ENCODE measurements around the gene PCDHGA12.
"Not testable (repeated sequence)": the region's sequence is repeated elsewhere in the genome, so short reads cannot be mapped to it uniquely, and the experiment has no call there.

PCDHGA12 gene

GRCh38 chr5:141407790-141408505, 22.4 kb upstream of the PCDHGA12 start, which contains the start of gene PCDHGB6:
TSS of gene PCDHGB6 (plus strand) at chr5:141408021. CDS start at chr5:141408203, 182 bp downstream.
- DNase-seq (ENCODE audit: low read depth in 2 of 2), result not testable (repeated sequence)

- DNase-seq (ENCODE audit: low read depth in 2 of 2), result no peak
These were observed 20.6 kb upstream of the PCDHGA12 start for GRCh38 chr5:141409598-141410306.

- no peak for DNase-seq (ENCODE audit: low read depth in 2 of 2)
These were observed 18.7 kb upstream of the PCDHGA12 start for GRCh38 chr5:141411575-141411974.

GRCh38 chr5:141412854-141413539, 17.3 kb upstream of the PCDHGA12 start, which contains the start of gene PCDHGA10:
TSS of gene PCDHGA10 (plus strand) at chr5:141412987. CDS start at chr5:141413176, 189 bp downstream.
- DNase-seq (ENCODE audit: low read depth in 2 of 2), result peak in 1 of 2 donors; percentile 22

- no peak for DNase-seq (ENCODE audit: low read depth in 2 of 2)
These were observed 16.7 kb upstream of the PCDHGA12 start for GRCh38 chr5:141413540-141414069.

GRCh38 chr5:141414548-141415274, 15.6 kb upstream of the PCDHGA12 start:
- DNase-seq (ENCODE audit: low read depth in 2 of 2), result not testable (repeated sequence)

- DNase-seq (ENCODE audit: low read depth in 2 of 2), result not testable (repeated sequence)
These were observed 15.1 kb upstream of the PCDHGA12 start for GRCh38 chr5:141415275-141415618.

- not testable (repeated sequence) for DNase-seq (ENCODE audit: low read depth in 2 of 2)
These were observed 12.7 kb upstream of the PCDHGA12 start, which contains the start of gene PCDHGB7 for GRCh38 chr5:141417494-141418172. TSS of gene PCDHGB7 (plus strand) at chr5:141417677. CDS start at chr5:141417860, 183 bp downstream.

GRCh38 chr5:141419074-141419880, 11.0 kb upstream of the PCDHGA12 start:
- no peak for DNase-seq (ENCODE audit: low read depth in 2 of 2)

GRCh38 chr5:141420855-141421488, 9.3 kb upstream of the PCDHGA12 start, which contains the start of gene PCDHGA11:
TSS of gene PCDHGA11 (plus strand) at chr5:141421051. CDS start at chr5:141421228, 177 bp downstream.
- DNase-seq (ENCODE audit: low read depth in 2 of 2), result no peak

GRCh38 chr5:141421489-141421855, 8.8 kb upstream of the PCDHGA12 start:
- DNase-seq (ENCODE audit: low read depth in 2 of 2), result no peak

GRCh38 chr5:141422742-141423291, 7.5 kb upstream of the PCDHGA12 start:
- no peak for DNase-seq (ENCODE audit: low read depth in 2 of 2)

- DNase-seq (ENCODE audit: low read depth in 2 of 2), result no peak
These were observed 2.4 kb upstream of the PCDHGA12 start for GRCh38 chr5:141427783-141428426.

- no peak for DNase-seq (ENCODE audit: low read depth in 2 of 2)
These were observed 979 bp downstream of the PCDHGA12 start for GRCh38 chr5:141431286-141431685.

GRCh38 chr5:141432308-141432707, 2.0 kb downstream of the PCDHGA12 start:
- not testable (repeated sequence) for DNase-seq (ENCODE audit: low read depth in 2 of 2)

GRCh38 chr5:141432726-141433125, 2.4 kb downstream of the PCDHGA12 start:
- not testable (repeated sequence) for DNase-seq (ENCODE audit: low read depth in 2 of 2)

GRCh38 chr5:141434006-141434405, 3.7 kb downstream of the PCDHGA12 start:
- no peak for DNase-seq (ENCODE audit: low read depth in 2 of 2)

GRCh38 chr5:141437221-141437620, 6.9 kb downstream of the PCDHGA12 start:
- no peak for DNase-seq (ENCODE audit: low read depth in 2 of 2)
